Stomach (tissue), 4 donors: ENCODE data around the gene TOX2.

ENCODE experiments used
- CTCF ChIP-seq, 7 experiments: fragments of 450-650 bp in 4 of 7; fragments of 200-600 bp in 3 of 7; sonication (generic) in 3 of 7; IDR thresholded peaks; one replicate each; pipeline ENCODE4 v1.5.1; 2016 to 2019; ENCODE audit warnings: antibody characterized with exemption in 7 of 7, control low read depth in 2 of 7, mild to moderate bottlenecking in 1 of 7
- EP300 ChIP-seq: sonication (generic); formaldehyde crosslinking; IDR thresholded peaks from one replicate; pipeline ENCODE4 v1.6.1; 2017; ENCODE audit warnings: antibody characterized with exemption
- POLR2A ChIP-seq, 4 donors: fragments of 450-650 bp; IDR thresholded peaks; one replicate each; pipeline ENCODE4 v1.6.1; 2016; ENCODE audit warnings: antibody characterized with exemption in 4 of 4, control low read depth in 2 of 4, mild to moderate bottlenecking in 1 of 4, moderate library complexity in 1 of 4

DNA sequence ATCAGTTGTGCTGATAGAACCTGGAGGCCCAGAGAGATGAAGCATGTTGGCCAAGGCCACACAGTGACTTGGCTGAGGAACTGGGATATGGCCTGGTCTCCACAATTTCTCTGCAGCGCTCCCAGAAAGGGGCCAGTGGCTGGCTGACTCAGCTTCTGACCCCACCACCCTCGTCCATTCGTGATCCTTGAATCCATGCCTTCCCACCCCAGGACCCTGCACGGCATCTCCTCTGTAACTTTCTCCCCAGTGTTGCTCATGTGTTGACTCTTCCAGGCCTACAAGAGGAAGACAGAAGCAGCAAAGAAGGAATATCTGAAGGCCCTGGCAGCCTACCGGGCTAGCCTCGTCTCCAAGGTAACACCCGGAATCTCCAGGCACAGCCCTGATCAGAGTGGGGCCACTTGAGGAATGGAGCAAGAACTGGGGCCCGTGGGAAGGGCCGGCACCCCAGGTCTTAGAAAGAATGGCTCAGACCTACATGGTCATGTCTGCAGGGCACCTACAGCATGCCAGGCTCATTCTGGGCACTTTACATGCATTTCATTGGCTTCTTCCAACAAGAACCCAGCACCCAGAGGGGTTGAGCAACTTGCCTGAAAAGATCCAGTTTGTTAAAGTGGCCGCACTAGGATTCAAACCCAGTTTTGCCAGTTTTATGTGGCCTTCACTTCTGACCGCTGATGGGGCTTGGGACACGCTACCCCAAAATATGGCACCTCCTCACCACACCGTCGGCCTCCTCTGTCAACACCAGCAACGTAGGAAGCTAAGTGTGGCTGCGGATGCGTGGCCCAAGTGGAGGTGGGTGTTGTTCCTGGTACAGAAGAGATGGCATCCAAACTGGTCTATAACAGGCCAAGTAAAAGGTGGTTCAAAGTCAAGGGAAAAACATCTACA is 150.1 kb downstream of the TOX2 start:
- no peak for TF ChIP-seq POLR2A (IDR thresholded peaks at IDR 0.05)
- TF ChIP-seq CTCF (IDR thresholded peaks at IDR 0.05) = no peak
- no peak for TF ChIP-seq EP300
